H1 (cell line): ENCODE results near the gene LIN28B.

Source experiments
- ASH2L ChIP-seq: fragments of 200-600, 300-600 bp; sonication (generic); IDR thresholded peaks from one replicate; pipeline ENCODE4 v1.7.1; 2017; ENCODE audit warnings: low read length
- CHD2 ChIP-seq: IDR thresholded peaks from 2 replicates; pipeline ENCODE4 v1.6.1; 2012; ENCODE audit warnings: low read length, improper control_type of control experiment
- CREB1 ChIP-seq: IDR thresholded peaks from 2 replicates; pipeline ENCODE4 v1.6.1; 2012; ENCODE audit warnings: inconsistent platforms
- CTCF ChIP-seq, 3 experiments: IDR thresholded peaks; 1 replicate in 2 of 3; 2 replicates in 1 of 3; pipeline versions ENCODE4 v1.5.1 to v1.6.1; 2011; ENCODE audit warnings: low read length in 3 of 3, mild to moderate bottlenecking in 3 of 3, inconsistent platforms in 2 of 3, low read depth in 1 of 3, moderate library complexity in 1 of 3; ENCODE audit not compliant: insufficient read depth in 1 of 3; ENCODE audit errors: control extremely low read depth in 1 of 3
- EP300 ChIP-seq, 2 experiments: IDR thresholded peaks; 1 replicate in 1 of 2; 2 replicates in 1 of 2; pipeline ENCODE4 v1.6.1; 2011 to 2012; ENCODE audit warnings: low read depth in 2 of 2, low read length in 2 of 2, mild to moderate bottlenecking in 2 of 2, borderline replicate concordance in 1 of 2, inconsistent platforms in 1 of 2, moderate library complexity in 1 of 2
- EZH2 ChIP-seq: fragments of 200-600 bp; sonication (generic); IDR thresholded peaks from 2 replicates; pipeline ENCODE4 v1.7.1; 2012; ENCODE audit warnings: low read depth, mild to moderate bottlenecking, moderate library complexity, low read length, inconsistent platforms; ENCODE audit not compliant: severe bottlenecking
- GABPA ChIP-seq: IDR thresholded peaks from 2 replicates; pipeline ENCODE4 v1.6.1; 2011; ENCODE audit warnings: mild to moderate bottlenecking, low read length, moderate library complexity, borderline replicate concordance; ENCODE audit not compliant: insufficient read depth
- GTF2F1 ChIP-seq: IDR thresholded peaks from 2 replicates; pipeline ENCODE4 v1.6.1; 2012; ENCODE audit warnings: low read depth, low read length, improper control_type of control experiment, borderline replicate concordance
- POLR2AphosphoS5 ChIP-seq: IDR thresholded peaks from 2 replicates; pipeline ENCODE4 v1.6.1; 2011; ENCODE audit warnings: low read depth, low read length
- RAD21 ChIP-seq, 2 experiments: IDR thresholded peaks in 1 of 2; conservative IDR thresholded peaks in 1 of 2; 2 replicates each; pipeline ENCODE4 v1.6.1; 2011; ENCODE audit warnings: low read depth in 2 of 2, low read length in 2 of 2, improper control_type of control experiment in 1 of 2, inconsistent platforms in 1 of 2, mild to moderate bottlenecking in 1 of 2, moderate library complexity in 1 of 2
- SUZ12 ChIP-seq: fragments of 200-600 bp; sonication (generic); IDR thresholded peaks from 2 replicates; pipeline ENCODE4 v1.6.1; 2012; ENCODE audit warnings: mild to moderate bottlenecking, inconsistent platforms, low read length, moderate library complexity, mixed read lengths
- TAF1 ChIP-seq: IDR thresholded peaks from 2 replicates; pipeline ENCODE4 v1.6.1; 2011; ENCODE audit warnings: mild to moderate bottlenecking, low read depth, low read length
- TF ChIP-seq, protein P1 (sequence below): IDR thresholded peaks from 2 replicates; pipeline ENCODE4 v1.6.1; 2012; ENCODE audit warnings: low read length, inconsistent platforms

GRCh38 chr6:105022416-105022815 lies 65.5 kb downstream of the LIN28B start:
- TF ChIP-seq CTCF (IDR thresholded peaks at IDR 0.05; ENCODE audit: control extremely low read depth in 1 of 3, insufficient read depth in 1 of 3, low read depth in 1 of 3, low read length in 3 of 3) (no peak), CREB1 (no peak), EP300 (IDR thresholded peaks at IDR 0.05; ENCODE audit: borderline replicate concordance in 1 of 2, low read depth in 2 of 2, low read length in 2 of 2) (no peak), POLR2AphosphoS5 (no peak), EZH2 (no peak), SUZ12 (no peak), TAF1 (no peak), GABPA (no peak), CHD2 (no peak), RAD21 (IDR thresholded peaks at IDR 0.05 in 1 of 2, conservative IDR thresholded peaks at IDR 0.05 in 1 of 2; ENCODE audit: low read depth in 2 of 2, low read length in 2 of 2) (no peak), GTF2F1 (no peak), ASH2L (no peak)
- TF ChIP-seq, protein P1, sequence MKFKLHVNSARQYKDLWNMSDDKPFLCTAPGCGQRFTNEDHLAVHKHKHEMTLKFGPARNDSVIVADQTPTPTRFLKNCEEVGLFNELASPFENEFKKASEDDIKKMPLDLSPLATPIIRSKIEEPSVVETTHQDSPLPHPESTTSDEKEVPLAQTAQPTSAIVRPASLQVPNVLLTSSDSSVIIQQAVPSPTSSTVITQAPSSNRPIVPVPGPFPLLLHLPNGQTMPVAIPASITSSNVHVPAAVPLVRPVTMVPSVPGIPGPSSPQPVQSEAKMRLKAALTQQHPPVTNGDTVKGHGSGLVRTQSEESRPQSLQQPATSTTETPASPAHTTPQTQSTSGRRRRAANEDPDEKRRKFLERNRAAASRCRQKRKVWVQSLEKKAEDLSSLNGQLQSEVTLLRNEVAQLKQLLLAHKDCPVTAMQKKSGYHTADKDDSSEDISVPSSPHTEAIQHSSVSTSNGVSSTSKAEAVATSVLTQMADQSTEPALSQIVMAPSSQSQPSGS, result no peak
